Loucy (cell line): ENCODE data around the gene NCKAP5.

Experiments used
- H2AFZ ChIP-seq: fragments of 200-600 bp; sonication (generic); 2 replicates; pipeline ENCODE4 v1.6.0; 2016; ENCODE audit warnings: antibody characterized with exemption, mild to moderate bottlenecking, low read length, moderate library complexity
- H3F3A ChIP-seq: fragments of 200-600 bp; 2 replicates; pipeline ENCODE4 v1.6.0; 2016; ENCODE audit warnings: antibody characterized with exemption, low read depth, mild to moderate bottlenecking
- H3K27me3 ChIP-seq: fragments of 200-600 bp; sonication (generic); 2 replicates; pipeline ENCODE4 v1.6.1; 2014; ENCODE audit warnings: low read length, mild to moderate bottlenecking; ENCODE audit not compliant: insufficient read depth, poor library complexity, severe bottlenecking
- H3K36me3 ChIP-seq: fragments of 200-600 bp; sonication (generic); 2 replicates; pipeline ENCODE4 v1.6.1; 2016; ENCODE audit warnings: low read length; ENCODE audit not compliant: insufficient read depth
- H3K4me1 ChIP-seq: fragments of 200-600 bp; sonication (generic); 2 replicates; pipeline ENCODE4 v1.5.1; 2014; ENCODE audit warnings: low read length, mild to moderate bottlenecking; ENCODE audit not compliant: insufficient read depth, poor library complexity, severe bottlenecking
- H3K4me2 ChIP-seq: fragments of 200-600 bp; sonication (generic); 2 replicates; pipeline ENCODE4 v1.6.0; 2014; ENCODE audit warnings: antibody characterized with exemption, low read length, low read depth, mild to moderate bottlenecking; ENCODE audit not compliant: poor library complexity, severe bottlenecking
- H3K4me3 ChIP-seq: fragments of 200-600 bp; sonication (generic); 2 replicates; pipeline ENCODE4 v1.5.1; 2014; ENCODE audit warnings: low read length, mild to moderate bottlenecking, mixed read lengths; ENCODE audit not compliant: poor library complexity, severe bottlenecking
- H3K79me2 ChIP-seq: fragments of 200-600 bp; sonication (generic); 2 replicates; pipeline ENCODE4 v1.6.1; 2014; ENCODE audit warnings: low read length; ENCODE audit not compliant: insufficient read depth
- H3K9ac ChIP-seq: fragments of 200-600 bp; sonication (generic); 2 replicates; pipeline ENCODE4 v1.6.0; 2014; ENCODE audit warnings: mild to moderate bottlenecking, low read depth, low read length, moderate library complexity; ENCODE audit not compliant: poor library complexity, severe bottlenecking
- H3K9me2 ChIP-seq: fragments of 200-600 bp; sonication (generic); replicated peaks from 2 replicates; pipeline ENCODE4 v1.6.1; 2016; ENCODE audit warnings: low read depth, low read length, mixed read lengths
- H3K9me3 ChIP-seq: fragments of 200-600 bp; sonication (generic); 2 replicates; pipeline ENCODE4 v1.6.1; 2014; ENCODE audit warnings: mild to moderate bottlenecking, antibody characterized with exemption, low read length, low read depth; ENCODE audit not compliant: insufficient read depth
- H4K20me1 ChIP-seq: fragments of 200-600 bp; sonication (generic); 2 replicates; pipeline ENCODE4 v1.6.0; 2014; ENCODE audit warnings: antibody characterized with exemption, low read length, mild to moderate bottlenecking; ENCODE audit not compliant: insufficient read depth, poor library complexity, severe bottlenecking
- CTCF ChIP-seq: fragments of 200-600 bp; sonication (generic); conservative IDR thresholded peaks from 2 replicates; pipeline ENCODE4 v1.5.1; 2014; ENCODE audit warnings: mild to moderate bottlenecking, antibody characterized with exemption, low read length
- EZH2phosphoT487 ChIP-seq: fragments of 200-600 bp; IDR thresholded peaks from 2 replicates; pipeline ENCODE4 v1.6.1; 2018; ENCODE audit warnings: antibody characterized with exemption, mild to moderate bottlenecking, moderate library complexity, borderline replicate concordance

Gene NCKAP5

GRCh38 chr2:132815516-132815915 lies 752.7 kb downstream of the NCKAP5 start:
- H2AFZ ChIP-seq = no peak overlapping the region
- H3K9me2 ChIP-seq = no peaks in the 10 kb centered on the region
- TF ChIP-seq CTCF (no peak), EZH2phosphoT487 (no peak)
- H3K4me2 ChIP-seq = no peak overlapping the region
- no peaks in the 10 kb centered on the region for H3F3A ChIP-seq
- no peaks in the 10 kb centered on the region for H3K4me1 ChIP-seq
- H3K9me3 ChIP-seq = no peaks in the 10 kb centered on the region
- no peak overlapping the region for H3K9ac ChIP-seq
- H3K27me3 ChIP-seq = no peaks in the 10 kb centered on the region
- H3K36me3 ChIP-seq = no peaks in the 10 kb centered on the region
- no peak overlapping the region for H3K4me3 ChIP-seq
- H4K20me1 ChIP-seq = no peaks in the 10 kb centered on the region
- H3K79me2 ChIP-seq = no peaks in the 10 kb centered on the region

GRCh38 chr2:132814651-132815050 lies 753.6 kb downstream of the NCKAP5 start:
- Histone ChIP-seq H3K79me2 (no peaks in the 10 kb centered on the region), H3K36me3 (no peaks in the 10 kb centered on the region), H4K20me1 (no peaks in the 10 kb centered on the region), H3K9me2 (no peaks in the 10 kb centered on the region), H3K4me3 (no peak overlapping the region), H3K27me3 (no peaks in the 10 kb centered on the region), H3K4me2 (no peak overlapping the region), H3K9ac (no peak overlapping the region), H3K9me3 (no peaks in the 10 kb centered on the region), H3F3A (no peaks in the 10 kb centered on the region), H2AFZ (no peak overlapping the region), H3K4me1 (no peaks in the 10 kb centered on the region)
- TF ChIP-seq EZH2phosphoT487 (no peak), CTCF (no peak)

- Histone ChIP-seq H3K9ac (no peak overlapping the region), H4K20me1 (no peaks in the 10 kb centered on the region), H3K36me3 (no peaks in the 10 kb centered on the region), H3K79me2 (no peaks in the 10 kb centered on the region), H3K9me3 (no peaks in the 10 kb centered on the region), H3K4me1 (no peaks in the 10 kb centered on the region), H2AFZ (no peak overlapping the region), H3K9me2 (no peaks in the 10 kb centered on the region), H3K4me2 (no peak overlapping the region), H3F3A (no peaks in the 10 kb centered on the region), H3K27me3 (no peaks in the 10 kb centered on the region), H3K4me3 (no peak overlapping the region)
- TF ChIP-seq EZH2phosphoT487 = no peak
- no peak for TF ChIP-seq CTCF
Observed at GRCh38 chr2:132813422-132813821, 754.8 kb downstream of the NCKAP5 start.
